Loucy (cell line): ENCODE data around the gene TAS2R3.

Experiments used
- H2AFZ ChIP-seq: fragments of 200-600 bp; sonication (generic); 2 replicates; pipeline ENCODE4 v1.6.0; 2016; ENCODE audit warnings: antibody characterized with exemption, mild to moderate bottlenecking, low read length, moderate library complexity
- H3F3A ChIP-seq: fragments of 200-600 bp; 2 replicates; pipeline ENCODE4 v1.6.0; 2016; ENCODE audit warnings: antibody characterized with exemption, low read depth, mild to moderate bottlenecking
- H3K27me3 ChIP-seq: fragments of 200-600 bp; sonication (generic); 2 replicates; pipeline ENCODE4 v1.6.1; 2014; ENCODE audit warnings: low read length, mild to moderate bottlenecking; ENCODE audit not compliant: insufficient read depth, poor library complexity, severe bottlenecking
- H3K36me3 ChIP-seq: fragments of 200-600 bp; sonication (generic); 2 replicates; pipeline ENCODE4 v1.6.1; 2016; ENCODE audit warnings: low read length; ENCODE audit not compliant: insufficient read depth
- H3K4me1 ChIP-seq: fragments of 200-600 bp; sonication (generic); 2 replicates; pipeline ENCODE4 v1.5.1; 2014; ENCODE audit warnings: low read length, mild to moderate bottlenecking; ENCODE audit not compliant: insufficient read depth, poor library complexity, severe bottlenecking
- H3K4me2 ChIP-seq: fragments of 200-600 bp; sonication (generic); 2 replicates; pipeline ENCODE4 v1.6.0; 2014; ENCODE audit warnings: antibody characterized with exemption, low read length, low read depth, mild to moderate bottlenecking; ENCODE audit not compliant: poor library complexity, severe bottlenecking
- H3K4me3 ChIP-seq: fragments of 200-600 bp; sonication (generic); 2 replicates; pipeline ENCODE4 v1.5.1; 2014; ENCODE audit warnings: low read length, mild to moderate bottlenecking, mixed read lengths; ENCODE audit not compliant: poor library complexity, severe bottlenecking
- H3K79me2 ChIP-seq: fragments of 200-600 bp; sonication (generic); 2 replicates; pipeline ENCODE4 v1.6.1; 2014; ENCODE audit warnings: low read length; ENCODE audit not compliant: insufficient read depth
- H3K9ac ChIP-seq: fragments of 200-600 bp; sonication (generic); 2 replicates; pipeline ENCODE4 v1.6.0; 2014; ENCODE audit warnings: mild to moderate bottlenecking, low read depth, low read length, moderate library complexity; ENCODE audit not compliant: poor library complexity, severe bottlenecking
- H3K9me2 ChIP-seq: fragments of 200-600 bp; sonication (generic); replicated peaks from 2 replicates; pipeline ENCODE4 v1.6.1; 2016; ENCODE audit warnings: low read depth, low read length, mixed read lengths
- H3K9me3 ChIP-seq: fragments of 200-600 bp; sonication (generic); 2 replicates; pipeline ENCODE4 v1.6.1; 2014; ENCODE audit warnings: mild to moderate bottlenecking, antibody characterized with exemption, low read length, low read depth; ENCODE audit not compliant: insufficient read depth
- H4K20me1 ChIP-seq: fragments of 200-600 bp; sonication (generic); 2 replicates; pipeline ENCODE4 v1.6.0; 2014; ENCODE audit warnings: antibody characterized with exemption, low read length, mild to moderate bottlenecking; ENCODE audit not compliant: insufficient read depth, poor library complexity, severe bottlenecking
- EZH2phosphoT487 ChIP-seq: fragments of 200-600 bp; IDR thresholded peaks from 2 replicates; pipeline ENCODE4 v1.6.1; 2018; ENCODE audit warnings: antibody characterized with exemption, mild to moderate bottlenecking, moderate library complexity, borderline replicate concordance
- TF ChIP-seq, protein P1 (sequence below): fragments of 200-600 bp; sonication (generic); conservative IDR thresholded peaks from 2 replicates; pipeline ENCODE4 v1.5.1; 2014; ENCODE audit warnings: mild to moderate bottlenecking, antibody characterized with exemption, low read length

TAS2R3 gene

GRCh38 chr7:141729020-141729419 is 34.9 kb upstream of the TAS2R3 start:
- Histone ChIP-seq H3K9ac (no peak overlapping the region), H3K79me2 (no peaks in the 10 kb centered on the region), H2AFZ (no peak overlapping the region), H3K4me2 (no peak overlapping the region), H3K4me1 (no peaks in the 10 kb centered on the region), H3K36me3 (no peaks in the 10 kb centered on the region), H3F3A (no peaks in the 10 kb centered on the region), H3K9me2 (no peaks in the 10 kb centered on the region), H4K20me1 (no peaks in the 10 kb centered on the region), H3K4me3 (no peak overlapping the region), H3K27me3 (no peaks in the 10 kb centered on the region), H3K9me3 (no peaks in the 10 kb centered on the region)
- TF ChIP-seq EZH2phosphoT487: no peak
- TF ChIP-seq, protein P1, sequence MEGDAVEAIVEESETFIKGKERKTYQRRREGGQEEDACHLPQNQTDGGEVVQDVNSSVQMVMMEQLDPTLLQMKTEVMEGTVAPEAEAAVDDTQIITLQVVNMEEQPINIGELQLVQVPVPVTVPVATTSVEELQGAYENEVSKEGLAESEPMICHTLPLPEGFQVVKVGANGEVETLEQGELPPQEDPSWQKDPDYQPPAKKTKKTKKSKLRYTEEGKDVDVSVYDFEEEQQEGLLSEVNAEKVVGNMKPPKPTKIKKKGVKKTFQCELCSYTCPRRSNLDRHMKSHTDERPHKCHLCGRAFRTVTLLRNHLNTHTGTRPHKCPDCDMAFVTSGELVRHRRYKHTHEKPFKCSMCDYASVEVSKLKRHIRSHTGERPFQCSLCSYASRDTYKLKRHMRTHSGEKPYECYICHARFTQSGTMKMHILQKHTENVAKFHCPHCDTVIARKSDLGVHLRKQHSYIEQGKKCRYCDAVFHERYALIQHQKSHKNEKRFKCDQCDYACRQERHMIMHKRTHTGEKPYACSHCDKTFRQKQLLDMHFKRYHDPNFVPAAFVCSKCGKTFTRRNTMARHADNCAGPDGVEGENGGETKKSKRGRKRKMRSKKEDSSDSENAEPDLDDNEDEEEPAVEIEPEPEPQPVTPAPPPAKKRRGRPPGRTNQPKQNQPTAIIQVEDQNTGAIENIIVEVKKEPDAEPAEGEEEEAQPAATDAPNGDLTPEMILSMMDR: no peak

- TF ChIP-seq, protein P1: no peak
- H3K9ac ChIP-seq: no peak overlapping the region
- no peak overlapping the region for H3K4me3 ChIP-seq
- no peak overlapping the region for H2AFZ ChIP-seq
- H3K9me3 ChIP-seq: no peaks in the 10 kb centered on the region
- no peaks in the 10 kb centered on the region for H3F3A ChIP-seq
- H3K36me3 ChIP-seq: no peaks in the 10 kb centered on the region
- H3K79me2 ChIP-seq: no peaks in the 10 kb centered on the region
- H3K4me1 ChIP-seq: no peaks in the 10 kb centered on the region
- no peaks in the 10 kb centered on the region for H3K9me2 ChIP-seq
- no peaks in the 10 kb centered on the region for H3K27me3 ChIP-seq
- H4K20me1 ChIP-seq: no peaks in the 10 kb centered on the region
- no peak overlapping the region for H3K4me2 ChIP-seq
These were observed 32.3 kb upstream of the TAS2R3 start for GRCh38 chr7:141731476-141732149.

- Histone ChIP-seq H3K4me1 (peaks cover 39% of the 10 kb centered on the region), H3K9ac (peak overlapping the region; percentile 84), H4K20me1 (peaks cover 38% of the 10 kb centered on the region), H3K79me2 (peaks cover 40% of the 10 kb centered on the region), H3K9me2 (no peaks in the 10 kb centered on the region), H3K9me3 (no peaks in the 10 kb centered on the region), H3K27me3 (no peaks in the 10 kb centered on the region), H3F3A (peaks cover 4% of the 10 kb centered on the region; the same call in 1 of the 2 replicates), H2AFZ (peak overlapping the region; percentile 75), H3K4me2 (peak overlapping the region; percentile 82), H3K4me3 (peak overlapping the region; percentile 98), H3K36me3 (peaks cover 7% of the 10 kb centered on the region)
- TF ChIP-seq, protein P1: no peak
- no peak for TF ChIP-seq EZH2phosphoT487
These were observed 26.6 kb upstream of the TAS2R3 start for GRCh38 chr7:141737118-141737835.
